A549 (cell line): ENCODE data around the gene SCART1.

Source experiments
- CHD2 ChIP-seq: fragments of 150-350 bp; IDR thresholded peaks from 2 replicates; pipeline ENCODE4 v1.6.1; 2014; ENCODE audit warnings: low read length; ENCODE audit not compliant: partially characterized antibody
- CTCF ChIP-seq: fragments of >200 bp; sonication (Bioruptor Twin); formaldehyde crosslinking; IDR thresholded peaks from 3 replicates; pipeline ENCODE4 v1.5.1; 2016
- EHMT2 ChIP-seq: fragments of 200-600 bp; sonication (generic); IDR thresholded peaks from 2 replicates; pipeline ENCODE4 v1.6.1; 2016; ENCODE audit warnings: antibody characterized with exemption, low read depth, mild to moderate bottlenecking, moderate library complexity
- EP300 ChIP-seq, 2 experiments: fragments of >200 bp; sonication (Bioruptor Twin); formaldehyde crosslinking; IDR thresholded peaks; 2 replicates in 1 of 2; 3 replicates in 1 of 2; pipeline ENCODE4 v1.6.1; 2016 to 2017
- JUNB ChIP-seq: fragments of >200 bp; sonication (Bioruptor Twin); formaldehyde crosslinking; IDR thresholded peaks from 2 replicates; pipeline ENCODE4 v1.6.1; 2016
- MAFK ChIP-seq: fragments of 450-650 bp; IDR thresholded peaks from 2 replicates; pipeline ENCODE4 v1.6.1; 2014; ENCODE audit not compliant: partially characterized antibody
- MYC ChIP-seq: IDR thresholded peaks from 2 replicates; pipeline ENCODE4 v1.6.1; 2012; ENCODE audit warnings: mild to moderate bottlenecking, inconsistent platforms, low read length, improper control_type of control experiment, borderline replicate concordance
- RARB ChIP-seq: fragments of 250-450 bp; sonication (Bioruptor Pico); IDR thresholded peaks from 2 replicates; pipeline ENCODE4 v1.8.0; 2021; ENCODE audit warnings: mild to moderate bottlenecking, moderate library complexity
- TF ChIP-seq, protein P1 (sequence below): IDR thresholded peaks from 2 replicates; pipeline ENCODE4 v1.6.1; 2012

- no peak for TF ChIP-seq CTCF
- no peak for TF ChIP-seq JUNB
- TF ChIP-seq EP300 (IDR thresholded peaks at IDR 0.05) = no peak
- TF ChIP-seq, protein P1, sequence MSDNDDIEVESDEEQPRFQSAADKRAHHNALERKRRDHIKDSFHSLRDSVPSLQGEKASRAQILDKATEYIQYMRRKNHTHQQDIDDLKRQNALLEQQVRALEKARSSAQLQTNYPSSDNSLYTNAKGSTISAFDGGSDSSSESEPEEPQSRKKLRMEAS = no peak
- no peak for TF ChIP-seq EHMT2
- no peak for TF ChIP-seq MAFK
- TF ChIP-seq CHD2 = no peak
- TF ChIP-seq MYC = no peak
- TF ChIP-seq RARB (CRISPR knock-in tag) = no peak
Measured at GRCh38 chr10:133420028-133420427, 33.7 kb upstream of the SCART1 start.
